ENCODE measurements around the gene KRTAP22-1.

Gene KRTAP22-1

GRCh38 chr21:30600787-30601186, at the start of gene KRTAP22-1:
KRTAP22-1 (plus strand) TSS chr21:30601087.
- DNase-seq: no peak

DNA sequence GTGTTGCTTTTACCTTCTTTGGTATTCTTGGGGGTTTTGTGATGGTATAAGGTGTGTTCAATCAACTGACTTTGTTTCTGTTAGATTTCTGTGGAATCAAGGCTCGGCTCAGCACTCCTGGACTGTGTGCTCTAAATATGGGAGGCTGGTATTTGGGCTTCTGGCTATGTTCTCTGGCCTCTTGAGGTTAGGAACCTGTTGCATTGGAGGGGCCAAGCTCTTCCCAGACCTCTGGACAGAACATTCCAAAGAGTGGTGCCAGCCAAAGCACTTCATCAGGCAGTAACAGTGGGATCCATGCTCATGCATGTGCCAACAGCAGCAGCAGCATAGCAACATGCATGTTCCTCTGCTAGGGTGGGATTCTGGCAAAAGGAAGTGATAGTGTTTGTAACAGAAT, 48.1 kb upstream of the KRTAP22-1 start:
- DNase-seq: no peak

- no peak for DNase-seq
These were observed 45.8 kb upstream of the KRTAP22-1 start for GRCh38 chr21:30555095-30555494.

- no peak for DNase-seq
These were observed 39.5 kb upstream of the KRTAP22-1 start, which contains the start of gene KRTAP19-7 for GRCh38 chr21:30561264-30561895. KRTAP19-7 (minus strand) TSS chr21:30561314; CDS start chr21:30561289, 25 bp downstream.

DNA sequence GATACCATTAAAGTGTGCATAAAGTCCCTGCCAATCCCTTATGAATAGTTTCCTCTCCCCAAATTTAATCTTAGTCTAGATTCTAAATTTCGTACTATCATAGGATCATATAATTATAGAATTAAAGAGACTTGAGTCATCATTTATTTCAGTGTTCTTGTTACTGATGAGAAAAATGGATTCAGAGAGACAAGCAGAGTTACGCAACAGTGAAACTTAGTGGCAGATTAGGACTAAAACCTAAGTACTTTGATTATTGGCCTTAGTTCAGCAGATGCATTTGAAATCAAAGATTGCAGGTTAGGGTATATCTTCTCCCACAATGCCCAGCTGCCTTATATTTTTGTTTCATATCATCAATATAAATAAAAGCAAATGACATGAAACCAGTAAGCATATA, 38.9 kb upstream of the KRTAP22-1 start:
- DNase-seq: no peak

- DNase-seq: no peak
These were observed 37.8 kb upstream of the KRTAP22-1 start for GRCh38 chr21:30563072-30563471.

DNA sequence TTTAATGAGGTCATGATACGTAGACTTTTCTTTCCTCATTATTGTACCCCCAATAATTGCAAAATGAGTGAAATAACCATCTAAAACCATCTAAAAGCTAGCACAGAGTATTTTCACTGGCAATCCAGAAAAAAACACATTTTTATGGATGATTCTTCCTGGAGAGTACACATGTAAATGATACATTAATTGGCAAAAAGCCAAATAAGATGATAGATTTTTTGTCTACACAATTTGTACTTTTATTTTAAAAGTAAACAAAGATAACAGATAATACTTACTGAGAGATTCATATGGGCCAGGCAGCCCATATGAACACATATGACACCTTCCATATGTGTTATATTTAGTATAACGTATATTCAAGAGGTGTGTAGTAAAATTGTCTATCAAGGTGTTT, 37.3 kb upstream of the KRTAP22-1 start:
- DNase-seq: no peak

DNA sequence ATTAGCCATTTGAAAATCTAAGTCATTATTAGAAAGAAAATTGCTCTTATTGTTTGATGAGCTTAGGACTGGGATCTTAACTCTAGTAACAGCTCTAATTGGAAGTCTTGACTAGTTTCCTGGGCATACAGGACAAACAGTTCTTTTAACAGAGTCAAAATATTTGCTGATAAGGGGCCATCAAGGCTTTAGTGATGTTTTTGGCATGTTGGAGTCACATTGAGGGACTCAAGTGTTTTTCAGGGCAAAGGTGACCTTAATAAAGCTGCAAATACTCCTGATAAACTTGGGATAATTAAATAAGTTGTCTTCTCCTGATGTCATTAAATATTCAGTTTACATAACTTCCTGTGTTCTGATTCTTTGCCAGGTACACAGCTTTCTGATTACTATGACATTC, 33.3 kb upstream of the KRTAP22-1 start:
- DNase-seq: no peak

GRCh38 chr21:30577766-30578165, 23.1 kb upstream of the KRTAP22-1 start:
- DNase-seq: no peak

DNA sequence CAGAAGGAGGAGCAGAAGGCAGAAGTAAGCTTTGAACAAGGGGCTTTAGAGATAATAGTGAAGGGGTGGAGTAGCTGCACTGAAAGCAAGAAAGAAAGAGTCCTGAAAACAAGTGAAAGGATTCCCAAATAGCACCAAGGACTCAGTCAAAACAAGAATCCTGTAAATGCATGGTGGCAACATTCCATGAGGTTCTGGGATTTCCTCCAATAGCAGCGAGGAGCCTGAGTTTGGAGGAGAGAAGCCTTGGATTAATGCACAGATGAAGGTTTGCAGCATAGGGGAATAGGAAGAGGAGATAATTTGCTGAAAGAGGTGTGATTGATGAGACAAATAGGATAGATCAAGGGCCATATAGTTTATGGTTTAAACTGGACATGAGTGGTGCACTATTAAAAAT, 21.5 kb upstream of the KRTAP22-1 start:
- DNase-seq: no peak

GRCh38 chr21:30580132-30580531, 20.8 kb upstream of the KRTAP22-1 start:
- DNase-seq: no peak

GRCh38 chr21:30582870-30583269, 18.0 kb upstream of the KRTAP22-1 start:
- no peak for DNase-seq

DNA sequence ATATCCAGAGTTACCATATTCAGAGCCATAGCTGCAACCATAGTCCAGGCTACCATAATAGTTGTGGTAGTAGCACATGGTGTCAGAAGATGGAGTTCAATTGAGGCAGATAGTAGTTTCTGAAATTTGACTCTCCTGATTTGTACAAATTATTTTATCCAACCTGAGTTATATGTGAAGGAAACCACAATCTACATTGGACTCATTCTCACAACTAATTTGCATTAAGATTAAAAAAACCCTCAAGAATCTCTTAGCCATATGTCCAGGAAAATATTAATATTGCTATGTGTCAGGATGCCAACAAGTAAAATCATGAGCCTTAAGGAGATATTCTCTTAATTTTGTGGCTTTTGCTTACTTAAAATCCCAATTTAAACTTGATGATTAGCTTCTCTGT, 10.6 kb upstream of the KRTAP22-1 start, which contains the start of gene KRTAP22-2:
TSS of gene KRTAP22-2 (minus strand) at position 101 of the 400 bp plus-strand sequence.
- DNase-seq: no peak

DNA sequence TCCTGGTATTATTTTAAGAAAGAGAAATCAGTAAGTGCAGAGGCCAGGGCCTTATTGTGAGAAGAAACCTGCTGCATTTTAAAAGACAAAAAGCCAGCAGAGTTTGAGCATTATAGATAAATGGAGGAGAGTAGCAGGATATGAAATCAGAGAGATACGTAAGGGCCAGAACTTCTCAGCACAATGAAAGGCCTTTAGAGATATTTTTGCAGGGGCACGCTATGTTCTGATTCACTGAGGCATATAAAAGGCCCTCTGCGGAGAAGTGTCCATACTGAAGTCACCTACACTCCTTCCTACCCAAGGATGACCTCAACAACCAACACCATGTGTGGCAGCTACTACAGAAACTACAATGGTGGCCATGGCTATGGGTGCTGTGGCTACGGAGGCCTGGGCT, 8.7 kb upstream of the KRTAP22-1 start, which contains the start of gene KRTAP6-3:
TSS of gene KRTAP6-3 (plus strand) at position 301 of the 400 bp plus-strand sequence. CDS start at position 307, 6 bp downstream.
- no peak for DNase-seq

DNA sequence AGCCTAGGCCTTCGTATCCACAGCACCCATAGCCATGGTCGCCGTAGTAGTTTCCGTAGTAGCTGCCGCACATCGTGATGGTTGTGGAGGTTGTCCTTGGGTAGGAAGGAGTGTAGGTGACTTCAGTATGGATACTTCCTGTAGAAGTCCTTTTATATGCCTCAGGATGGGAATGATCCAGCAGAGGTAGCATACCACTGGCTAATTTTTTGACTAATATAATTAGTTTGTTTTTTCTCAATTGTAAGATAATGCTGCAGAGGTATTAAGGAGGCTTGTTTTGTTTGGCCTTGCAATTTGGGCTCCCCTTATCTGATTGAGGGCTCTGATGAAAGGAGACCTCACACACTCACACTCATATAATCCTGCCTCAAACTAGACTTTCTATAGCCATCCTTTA, 2.1 kb upstream of the KRTAP22-1 start, which contains the start of gene KRTAP6-2:
TSS of gene KRTAP6-2 (minus strand) at position 101 of the 400 bp plus-strand sequence. CDS start at position 73, 28 bp downstream.
- no peak for DNase-seq

- DNase-seq: no peak
These were observed 5.1 kb downstream of the KRTAP22-1 start for GRCh38 chr21:30605968-30606367.

- no peak for DNase-seq
These were observed 11.2 kb downstream of the KRTAP22-1 start for GRCh38 chr21:30612132-30612531.

GRCh38 chr21:30613836-30614235, 12.9 kb downstream of the KRTAP22-1 start, which contains the start of gene KRTAP6-1:
KRTAP6-1 (minus strand) TSS chr21:30613930; CDS start chr21:30613904, 26 bp downstream.
- no peak for DNase-seq

GRCh38 chr21:30615199-30615598, 14.3 kb downstream of the KRTAP22-1 start:
- DNase-seq: no peak

DNA sequence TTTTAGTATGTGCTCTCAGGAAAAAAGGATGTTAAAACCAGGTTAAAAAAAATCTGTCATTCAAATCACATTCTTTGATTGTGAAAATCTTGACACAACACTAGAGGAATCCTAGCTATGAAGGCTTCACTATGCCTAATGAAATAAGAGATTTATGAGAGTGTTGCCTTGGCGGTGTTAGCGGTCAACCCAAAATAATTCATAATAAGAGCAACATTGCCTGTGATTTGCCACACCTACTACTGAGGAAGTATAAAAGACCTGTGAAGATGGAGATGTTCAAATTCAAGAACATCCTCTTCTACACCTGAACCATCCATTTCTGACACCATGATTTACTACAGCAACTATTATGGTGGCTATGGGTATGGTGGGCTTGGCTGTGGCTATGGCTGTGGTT, 15.2 kb downstream of the KRTAP22-1 start, which contains the start of gene KRTAP20-1:
TSS of gene KRTAP20-1 (plus strand) at position 301 of the 400 bp plus-strand sequence. CDS start at position 331, 30 bp downstream.
- no peak for DNase-seq

DNA sequence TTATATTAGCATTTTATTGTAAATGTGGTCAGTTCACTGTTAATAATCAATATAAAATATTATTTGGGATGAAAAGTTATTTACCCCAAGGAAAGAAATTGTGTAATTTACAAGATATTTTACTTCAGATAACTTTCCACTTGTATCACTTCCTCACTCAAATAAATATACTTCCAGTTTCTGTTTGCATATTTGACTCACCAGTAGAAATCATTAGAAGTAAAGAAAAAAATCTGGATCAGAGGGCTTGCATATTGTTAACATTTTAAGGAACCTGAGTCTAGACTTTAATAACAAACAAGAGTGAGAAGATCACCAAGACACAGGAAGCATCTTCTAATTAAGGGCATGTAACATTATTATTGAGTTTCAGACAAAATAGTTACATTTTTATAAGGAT, 19.2 kb downstream of the KRTAP22-1 start:
- no peak for DNase-seq

DNA sequence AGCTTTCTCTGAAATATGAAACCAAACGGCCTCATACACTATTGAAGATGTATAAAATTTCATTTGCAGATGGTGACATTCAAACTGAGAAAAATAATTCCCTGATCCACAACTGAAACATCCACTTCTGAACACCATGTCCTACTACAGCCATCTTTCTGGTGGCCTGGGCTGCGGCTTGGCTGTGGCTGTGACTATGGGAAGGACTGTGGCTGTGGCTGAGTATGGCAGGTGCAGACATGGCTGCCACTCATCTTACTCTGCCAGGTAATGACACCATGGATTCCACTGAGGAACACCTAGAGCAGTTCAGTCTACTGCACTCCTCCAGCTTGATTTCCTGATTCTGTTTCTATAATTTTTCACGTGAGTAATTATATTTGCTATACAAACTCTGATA, 19.6 kb downstream of the KRTAP22-1 start, which contains the start of gene KRTAP20-4:
TSS of gene KRTAP20-4 (plus strand) at position 106 of the 400 bp plus-strand sequence.
- DNase-seq: no peak

GRCh38 chr21:30623362-30623761, 22.5 kb downstream of the KRTAP22-1 start:
- no peak for DNase-seq

DNA sequence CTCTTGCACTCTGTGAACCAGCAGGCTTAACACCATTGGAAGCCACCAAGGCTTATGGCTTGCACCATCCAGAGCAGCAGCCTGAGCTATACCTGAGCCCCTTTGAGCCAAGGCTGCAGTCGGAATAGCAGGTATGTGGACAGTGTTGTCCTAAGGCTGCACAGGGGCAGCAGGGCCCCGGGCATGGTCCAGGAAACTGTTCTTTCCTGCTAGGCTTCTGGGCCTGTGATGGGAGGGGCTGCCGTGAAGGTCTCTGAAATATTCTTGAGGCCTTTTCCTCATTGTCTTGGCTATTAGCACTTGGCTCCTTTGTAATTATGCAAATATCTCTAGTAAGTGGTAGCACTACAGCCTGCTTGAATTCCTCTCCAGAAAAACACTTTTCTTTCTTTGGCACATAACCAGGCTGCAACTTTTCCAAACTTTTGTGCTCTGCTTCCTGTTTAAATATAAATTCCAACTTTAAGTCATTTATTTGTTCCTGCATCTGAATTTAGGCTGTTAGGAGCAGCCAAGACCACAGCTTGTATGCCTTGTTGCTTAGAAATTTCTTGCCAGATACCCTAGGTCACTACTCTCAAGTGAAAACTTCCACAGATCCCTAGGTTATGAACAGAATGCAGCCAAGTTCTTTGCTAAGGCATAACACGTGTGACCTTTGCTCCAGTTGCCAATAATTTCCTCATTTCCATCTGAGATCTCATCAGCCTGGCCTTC, 24.7 kb downstream of the KRTAP22-1 start:
- no peak for DNase-seq
